ENCODE results near the gene RPTOR. TPM values are rescaled to one million over a fixed set of nuclear protein-coding genes. Genes with fewer than 3 reads are reported as not detected.
"Not testable (repeated sequence)": the region's sequence is repeated elsewhere in the genome, so short reads cannot be mapped to it uniquely, and the experiment has no call there.

Gene RPTOR
- total RNA-seq, 1 experiment from 2014 or later: 30.6 TPM

DNA sequence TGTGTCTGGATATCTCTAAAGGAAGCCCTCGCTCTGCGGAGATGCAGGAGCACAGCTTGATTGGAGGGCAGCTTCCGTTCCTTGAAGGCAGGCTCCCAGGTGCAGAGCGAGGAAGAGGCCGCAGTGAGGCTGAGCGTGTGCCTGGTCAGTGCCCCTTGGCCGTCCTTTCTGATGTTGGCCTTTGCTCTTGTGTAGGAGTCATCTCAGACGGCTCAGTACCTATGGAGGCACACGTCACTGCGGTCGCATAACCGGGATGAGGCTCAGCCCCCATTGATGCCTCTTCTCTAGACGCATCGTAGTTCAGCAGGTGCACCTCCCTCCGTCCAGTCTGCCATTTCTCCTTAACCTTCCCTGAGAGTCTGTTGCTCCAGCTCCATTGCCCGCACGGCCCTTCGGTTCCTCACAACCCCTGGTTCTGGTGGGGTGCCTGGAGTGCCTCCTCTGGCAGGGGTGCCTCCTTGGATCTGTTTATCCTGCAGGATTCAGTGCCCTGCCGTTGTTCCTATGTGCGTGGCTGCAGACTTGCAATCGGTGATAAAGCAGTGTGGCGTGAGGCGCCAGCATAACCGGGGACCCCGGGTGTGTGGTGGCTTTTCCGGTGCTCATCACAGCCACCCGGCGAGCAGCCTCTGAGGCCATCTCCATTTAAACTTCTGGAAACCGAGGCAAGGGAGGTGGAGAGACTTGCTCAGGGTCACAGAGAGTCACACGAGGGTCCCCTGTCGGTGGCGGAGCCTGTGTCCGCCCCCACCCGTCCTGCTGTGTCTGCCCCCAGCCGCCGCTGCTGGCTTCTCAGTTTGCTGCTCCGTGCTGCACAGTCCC, 258.2 kb downstream of the RPTOR start:
- Histone ChIP-seq H3K36me3 (peaks cover 16% of the 10 kb centered on the region), H3K27me3 (no peaks in the 10 kb centered on the region), H3K9me3 (peaks cover 13% of the 10 kb centered on the region), H3K4me3 (no peak overlapping the region)
- DNase-seq: no peak

DNA sequence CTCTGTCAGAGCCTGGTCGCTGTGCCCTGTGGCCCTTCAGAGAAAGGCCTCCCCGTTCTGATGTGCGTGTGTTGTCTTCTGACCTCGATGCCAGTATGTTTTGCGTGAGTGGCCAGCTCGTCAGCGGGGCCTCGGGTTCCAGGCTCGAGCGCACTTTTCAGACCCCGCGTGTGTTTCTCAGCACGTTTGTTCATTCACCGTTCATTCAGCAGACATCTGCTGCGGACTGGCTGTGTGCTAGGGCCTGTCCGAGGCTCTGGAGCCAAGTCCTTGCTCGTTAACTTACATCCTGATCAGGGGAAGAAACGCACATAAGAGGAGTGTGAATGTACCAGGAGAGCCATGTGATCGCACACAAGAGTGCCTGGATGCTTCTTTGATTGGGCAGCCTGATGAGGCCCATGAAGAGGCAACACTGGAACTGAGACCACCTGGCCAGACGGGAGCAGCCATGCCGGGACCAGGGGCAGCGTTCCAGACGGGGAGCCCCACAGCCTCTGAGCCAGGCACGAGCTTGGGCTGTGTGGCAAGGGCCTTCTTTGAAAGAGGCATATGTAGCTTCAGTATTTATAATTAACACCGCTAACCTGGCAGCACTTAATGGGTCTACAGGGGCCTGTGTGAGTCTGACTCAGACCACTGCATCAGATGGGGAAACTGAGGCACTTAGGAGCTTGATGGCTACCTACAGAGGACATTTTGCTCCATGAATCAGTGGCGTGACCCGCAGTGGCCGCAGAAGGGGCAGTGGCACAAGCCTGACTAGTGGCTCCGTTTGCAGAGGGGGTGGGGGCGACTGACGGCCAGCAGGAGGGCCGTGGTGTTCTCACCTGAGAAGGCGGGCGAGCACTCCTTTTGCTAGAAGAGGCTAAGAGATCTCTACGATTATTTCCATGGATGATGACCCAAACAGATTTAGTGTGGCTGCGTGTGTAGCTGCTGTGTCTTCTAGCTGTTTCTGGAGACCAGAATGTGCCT, 259.1 kb downstream of the RPTOR start:
- H3K27me3 ChIP-seq: no peaks in the 10 kb centered on the region
- peaks cover 18% of the 10 kb centered on the region for H3K36me3 ChIP-seq
- peaks cover 13% of the 10 kb centered on the region for H3K9me3 ChIP-seq
- DNase-seq: no peak
- no peak overlapping the region for H3K4me3 ChIP-seq

DNA sequence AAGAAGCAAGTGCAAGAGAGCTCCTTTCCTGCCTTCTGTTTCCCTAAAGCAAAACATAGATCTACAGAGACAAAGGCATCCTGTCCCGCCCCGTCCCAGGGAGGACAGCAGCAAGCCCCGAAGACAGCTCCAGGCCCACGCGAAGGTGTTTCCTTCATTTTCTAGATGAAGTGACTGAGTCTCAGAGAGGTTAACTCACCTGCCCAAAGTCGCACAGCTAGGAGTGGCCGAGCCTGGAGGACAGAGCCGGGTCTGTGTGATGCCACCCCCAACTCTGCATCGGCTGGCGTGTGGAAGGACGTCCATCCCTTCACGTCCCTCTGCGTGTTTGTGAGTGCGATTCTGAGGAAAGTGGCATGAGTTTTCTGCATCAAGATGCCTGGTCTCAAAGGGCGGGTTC, 259.8 kb downstream of the RPTOR start:
- no peak for DNase-seq
- Histone ChIP-seq H3K9me3 (peaks cover 13% of the 10 kb centered on the region), H3K27me3 (no peaks in the 10 kb centered on the region), H3K4me3 (no peak overlapping the region), H3K36me3 (peaks cover 23% of the 10 kb centered on the region)

DNA sequence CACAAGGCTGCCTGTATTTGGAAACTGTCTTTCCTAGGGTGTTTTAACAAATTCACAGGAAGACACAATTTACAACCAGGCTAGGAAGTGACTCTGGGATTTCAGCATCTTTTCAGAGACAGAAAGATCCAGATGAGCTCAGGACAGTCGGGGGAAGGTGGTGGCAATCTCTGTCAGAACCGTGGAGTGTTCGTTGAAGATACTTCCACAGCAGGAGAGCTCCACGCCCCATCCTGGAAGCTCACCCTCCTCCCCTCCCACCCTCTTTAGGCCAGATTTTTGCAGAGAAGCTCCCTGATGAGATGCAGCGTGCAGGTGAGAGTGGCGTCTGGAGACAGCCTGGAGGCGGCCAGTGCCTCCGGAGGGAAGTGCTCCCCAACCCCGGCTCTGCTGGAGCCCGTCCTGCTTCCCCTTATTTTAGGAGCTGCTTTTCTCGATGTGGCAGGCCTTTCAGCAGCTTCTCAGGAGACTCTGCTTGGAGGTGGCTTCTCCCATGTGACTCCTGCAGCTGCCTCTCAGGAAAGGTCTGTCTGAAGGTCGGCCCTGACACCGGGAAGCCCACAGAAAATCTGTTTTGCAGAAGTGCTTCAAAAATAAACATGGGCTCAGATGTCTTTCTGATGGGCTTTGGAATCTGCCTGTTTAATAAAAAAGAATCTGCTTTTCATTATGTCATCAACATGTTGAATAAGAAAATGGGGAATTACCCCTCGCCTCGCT, 260.6 kb downstream of the RPTOR start:
- H3K9me3 ChIP-seq: peaks cover 13% of the 10 kb centered on the region
- no peak overlapping the region for H3K4me3 ChIP-seq
- DNase-seq: no peak
- H3K36me3 ChIP-seq: peaks cover 23% of the 10 kb centered on the region
- no peaks in the 10 kb centered on the region for H3K27me3 ChIP-seq

- DNase-seq: no peak
- Histone ChIP-seq H3K27me3 (no peaks in the 10 kb centered on the region), H3K9me3 (peaks cover 13% of the 10 kb centered on the region), H3K36me3 (peaks cover 23% of the 10 kb centered on the region), H3K4me3 (no peak overlapping the region)
Observed at GRCh38 chr17:80807014-80807413, 262.4 kb downstream of the RPTOR start.

DNA sequence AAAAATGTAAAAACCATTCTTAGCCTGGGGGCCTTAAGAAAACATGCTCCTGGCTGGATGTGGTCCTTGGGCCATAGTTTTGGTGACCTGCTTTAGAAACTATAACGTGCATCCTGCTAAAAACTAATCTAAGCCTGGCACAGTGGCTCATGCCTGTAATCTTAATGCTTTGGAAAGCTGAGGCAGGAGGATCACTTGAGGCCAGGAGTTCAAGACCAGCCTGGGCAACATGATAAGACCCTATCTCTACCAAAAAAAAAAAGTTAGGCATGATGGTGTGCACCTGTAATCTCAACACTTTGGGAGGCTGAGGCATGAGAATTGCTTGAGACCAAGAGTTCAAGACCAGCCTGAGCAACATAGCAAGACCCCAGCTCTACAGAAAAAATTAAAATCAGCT, 263.2 kb downstream of the RPTOR start:
- H3K27me3 ChIP-seq: no peaks in the 10 kb centered on the region
- no peak overlapping the region for H3K4me3 ChIP-seq
- no peak for DNase-seq
- peaks cover 13% of the 10 kb centered on the region for H3K9me3 ChIP-seq
- H3K36me3 ChIP-seq: peaks cover 24% of the 10 kb centered on the region

DNA sequence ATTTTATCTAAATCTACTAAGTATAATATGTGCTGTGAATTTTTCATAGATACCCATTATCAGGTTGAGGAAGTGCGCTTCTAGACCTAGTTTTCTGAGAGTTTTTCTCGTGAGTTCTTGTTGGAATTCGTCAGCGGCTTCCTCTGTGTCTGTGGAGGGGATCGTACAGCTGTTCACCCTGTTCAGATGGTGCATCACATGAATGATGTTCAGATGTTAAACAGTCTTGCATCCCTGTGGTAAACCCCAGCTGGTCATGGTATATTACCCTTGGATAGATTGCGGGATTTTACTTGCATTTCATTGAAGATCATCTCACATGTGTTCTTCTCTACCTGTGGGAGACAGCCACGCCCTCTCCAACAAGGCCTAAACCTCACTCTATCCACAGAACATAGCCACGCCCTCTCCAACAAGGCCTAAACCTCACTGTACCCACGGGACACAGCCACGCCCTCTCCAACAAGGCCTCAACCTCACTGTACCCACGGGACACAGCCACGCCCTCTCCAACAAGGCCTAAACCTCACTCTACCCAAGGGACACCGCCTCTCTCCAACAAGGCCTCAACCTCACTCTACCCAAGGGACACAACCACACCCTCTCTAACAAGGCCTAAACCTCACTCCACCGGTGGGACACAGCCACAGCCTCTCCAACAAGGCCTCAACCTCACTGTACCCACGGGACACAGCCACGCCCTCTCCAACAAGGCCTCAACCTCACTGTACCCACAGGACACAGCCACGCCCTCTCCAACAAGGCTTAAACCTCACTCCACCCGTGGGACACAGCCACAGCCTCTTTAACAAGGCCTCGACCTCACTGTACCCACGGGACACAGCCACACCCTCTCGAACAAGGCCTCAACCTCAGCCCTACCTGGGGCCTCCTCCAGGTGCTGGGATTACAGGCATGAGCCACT, 266.8 kb downstream of the RPTOR start:
- H3K36me3 ChIP-seq: peaks cover 21% of the 10 kb centered on the region
- peaks cover 10% of the 10 kb centered on the region for H3K9me3 ChIP-seq
- no peaks in the 10 kb centered on the region for H3K27me3 ChIP-seq
- no peak overlapping the region for H3K4me3 ChIP-seq
- DNase-seq: no peak

DNA sequence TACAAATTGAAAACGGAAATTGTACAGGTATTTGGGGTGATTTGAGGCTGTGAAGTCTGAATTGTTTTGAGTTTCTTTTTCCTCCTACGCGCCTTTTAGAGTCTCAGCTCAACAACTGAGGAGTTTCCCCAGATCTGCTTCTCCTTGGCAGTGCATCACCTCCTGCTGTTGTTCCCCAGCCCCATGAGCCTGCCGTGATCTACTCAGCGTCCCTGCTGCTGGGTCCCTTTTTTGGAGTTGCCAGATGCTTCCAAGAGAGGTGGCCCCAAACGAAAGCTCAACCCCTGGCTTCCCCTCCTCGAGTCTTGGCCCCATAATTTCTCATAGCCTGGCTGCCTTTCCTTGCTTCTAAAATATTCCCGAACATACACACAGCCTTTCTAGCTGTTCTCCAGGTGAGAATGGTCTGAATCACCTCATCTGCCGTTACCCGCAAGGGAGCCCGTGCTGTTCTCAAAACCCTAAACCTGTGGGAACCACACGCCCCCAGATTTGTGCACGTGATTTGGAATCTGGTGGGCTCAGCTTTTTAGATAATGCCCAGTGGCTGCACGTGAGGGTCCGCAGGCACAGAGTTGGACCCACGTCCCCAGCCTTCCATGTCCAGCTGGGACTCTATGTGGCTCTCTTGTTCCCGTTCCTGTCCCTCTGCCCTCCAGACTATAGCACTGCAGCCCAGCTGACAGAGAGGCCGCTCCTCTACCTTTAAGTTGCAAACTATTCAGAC, 267.9 kb downstream of the RPTOR start:
- Histone ChIP-seq H3K4me3 (no peak overlapping the region), H3K9me3 (no peaks in the 10 kb centered on the region), H3K27me3 (no peaks in the 10 kb centered on the region), H3K36me3 (peaks cover 14% of the 10 kb centered on the region)
- no peak for DNase-seq

GRCh38 chr17:80813318-80813717, 268.7 kb downstream of the RPTOR start:
- Histone ChIP-seq H3K4me3 (no peak overlapping the region), H3K36me3 (peaks cover 14% of the 10 kb centered on the region), H3K9me3 (no peaks in the 10 kb centered on the region), H3K27me3 (no peaks in the 10 kb centered on the region)
- DNase-seq: no peak

DNA sequence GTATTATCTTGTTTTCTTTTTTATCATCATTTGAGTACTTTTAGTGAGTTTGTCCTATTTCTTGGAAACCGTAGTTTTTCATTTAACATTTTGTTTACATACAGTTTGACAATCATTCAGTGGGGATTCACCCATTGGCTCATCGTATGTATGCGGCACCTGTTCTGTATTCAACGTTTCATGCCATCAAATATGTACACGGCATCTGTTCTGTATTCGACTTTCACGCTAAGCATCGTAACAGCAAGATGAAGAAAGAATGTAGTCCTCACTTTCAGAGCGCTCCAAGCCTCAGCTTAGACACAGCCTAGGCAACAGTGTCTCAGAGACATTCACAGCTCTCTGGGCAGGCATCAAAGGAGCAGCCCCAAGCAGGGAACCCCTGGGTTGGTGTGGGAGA, 269.9 kb downstream of the RPTOR start:
- Histone ChIP-seq H3K9me3 (no peaks in the 10 kb centered on the region), H3K36me3 (peaks cover 8% of the 10 kb centered on the region), H3K4me3 (no peak overlapping the region), H3K27me3 (no peaks in the 10 kb centered on the region)
- DNase-seq: no peak

GRCh38 chr17:80815151-80815681, 270.6 kb downstream of the RPTOR start:
- Histone ChIP-seq H3K4me3 (no peak overlapping the region), H3K36me3 (peaks cover 8% of the 10 kb centered on the region), H3K27me3 (no peaks in the 10 kb centered on the region), H3K9me3 (no peaks in the 10 kb centered on the region)
- DNase-seq: no peak

GRCh38 chr17:80815718-80816117, 271.1 kb downstream of the RPTOR start:
- DNase-seq, H3K27me3 ChIP-seq, H3K4me3 ChIP-seq, H3K36me3 ChIP-seq, H3K9me3 ChIP-seq: not testable (repeated sequence)

DNA sequence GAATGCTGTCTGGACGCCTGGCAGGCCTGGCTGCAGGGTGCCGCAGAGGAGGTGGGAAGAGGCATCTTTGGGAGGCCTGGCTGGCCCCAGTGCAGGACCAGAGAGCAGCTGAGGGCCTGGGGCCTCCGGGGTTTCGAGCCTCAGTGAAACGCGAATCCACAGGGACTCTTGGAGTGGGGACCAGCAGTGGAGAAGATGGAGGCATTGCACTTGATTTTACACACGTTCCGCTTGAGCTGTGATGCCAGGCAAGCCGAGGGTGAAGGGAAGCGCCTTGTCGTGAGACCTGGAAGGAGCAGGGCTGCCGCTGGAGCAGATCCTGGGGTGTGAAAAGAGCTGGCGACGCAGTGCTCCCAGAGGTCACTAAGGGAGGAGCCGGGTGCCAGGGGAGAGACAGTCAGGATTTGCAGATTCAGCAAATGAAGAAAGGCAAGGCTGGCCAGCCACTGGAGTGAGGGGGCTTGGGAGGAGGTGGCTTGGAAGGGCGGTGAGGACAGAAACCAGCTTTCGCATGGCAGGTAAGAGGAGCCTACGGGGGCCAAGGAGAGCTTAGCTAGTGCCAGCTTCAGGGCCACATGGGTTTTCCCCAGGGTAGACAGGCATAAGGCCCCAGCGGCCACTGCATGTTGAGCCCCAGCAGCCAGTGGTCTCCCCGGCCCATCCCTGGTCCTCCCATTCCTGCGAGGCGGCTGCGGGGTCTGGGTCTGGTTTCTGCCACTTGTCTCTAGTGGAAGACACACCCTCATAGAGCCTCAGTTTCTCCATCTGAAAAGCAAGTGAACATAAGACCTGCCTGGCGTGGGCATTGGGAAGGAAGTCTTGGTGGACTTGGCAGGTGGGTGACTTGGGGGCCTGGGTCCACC, 271.8 kb downstream of the RPTOR start:
- DNase-seq: no peak
- no peak overlapping the region for H3K4me3 ChIP-seq
- no peaks in the 10 kb centered on the region for H3K9me3 ChIP-seq
- H3K36me3 ChIP-seq: peaks cover 8% of the 10 kb centered on the region
- H3K27me3 ChIP-seq: no peaks in the 10 kb centered on the region

GRCh38 chr17:80817321-80817845, 272.7 kb downstream of the RPTOR start:
- H3K36me3 ChIP-seq: peaks cover 8% of the 10 kb centered on the region
- no peak overlapping the region for H3K4me3 ChIP-seq
- no peak for DNase-seq
- H3K9me3 ChIP-seq: no peaks in the 10 kb centered on the region
- no peaks in the 10 kb centered on the region for H3K27me3 ChIP-seq

Measured in MG63 (cell line).